ENCODE measurements around the gene LRRFIP1.
A peak's percentile ranks its signal among the peaks of the same experiment; 100 is the strongest.
"Not testable (repeated sequence)": the region's sequence is repeated elsewhere in the genome, so short reads cannot be mapped to it uniquely, and the experiment has no call there.

The LRRFIP1 gene

DNA sequence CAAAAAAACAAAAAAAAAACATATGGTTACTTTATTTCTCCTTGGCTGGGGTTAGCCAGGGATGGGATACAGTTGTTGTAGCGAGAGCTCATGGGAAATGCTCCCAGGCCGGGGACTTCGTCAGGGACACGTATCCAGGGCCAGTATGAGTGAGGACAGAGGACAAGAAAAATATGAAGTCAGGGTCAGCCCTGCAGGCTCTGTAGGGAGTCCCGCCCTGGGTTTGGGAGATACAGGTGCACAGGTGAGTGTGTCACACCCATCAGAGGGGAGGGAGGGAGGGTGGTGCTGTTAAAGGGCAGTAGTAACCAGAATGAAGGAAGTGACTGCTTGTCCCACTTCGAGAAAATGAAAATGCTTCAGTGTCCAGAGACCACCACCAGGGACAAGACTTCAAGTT is 115.6 kb downstream of the LRRFIP1 start:
- no peak for DNase-seq

DNA sequence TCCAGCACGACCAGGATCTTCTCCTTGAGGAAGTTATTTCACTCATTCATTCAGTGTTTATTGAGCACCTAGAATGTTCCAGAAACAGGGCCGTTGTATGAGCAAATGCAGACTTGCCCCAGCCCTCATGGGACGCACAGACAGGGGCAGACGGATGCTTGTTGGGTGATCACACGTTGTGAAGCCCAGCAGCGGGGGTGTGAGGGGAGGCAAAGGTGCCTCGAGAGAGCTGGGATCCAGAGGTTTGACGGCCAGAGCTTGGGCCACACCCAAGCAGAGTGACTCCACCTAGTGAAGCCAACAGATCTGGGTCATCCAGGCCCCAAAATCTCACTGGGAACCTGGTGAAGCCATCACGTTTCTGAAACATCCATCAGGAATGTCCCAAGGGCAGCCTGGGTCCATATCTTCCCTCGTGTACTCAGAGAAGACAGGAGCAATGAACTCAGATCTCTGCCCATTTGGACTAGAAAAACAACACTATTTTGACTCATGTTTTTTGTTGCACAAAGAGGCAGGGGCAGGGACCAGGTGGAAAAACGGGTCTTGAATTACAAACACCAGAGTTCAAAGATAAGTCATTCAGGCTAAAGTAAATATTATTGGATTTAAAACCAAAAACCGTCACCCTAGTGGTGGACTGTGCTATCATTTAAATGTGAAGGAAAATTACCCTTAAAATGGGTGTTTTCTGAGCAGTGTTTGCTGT is 116.3 kb downstream of the LRRFIP1 start:
- no peak for DNase-seq

DNA sequence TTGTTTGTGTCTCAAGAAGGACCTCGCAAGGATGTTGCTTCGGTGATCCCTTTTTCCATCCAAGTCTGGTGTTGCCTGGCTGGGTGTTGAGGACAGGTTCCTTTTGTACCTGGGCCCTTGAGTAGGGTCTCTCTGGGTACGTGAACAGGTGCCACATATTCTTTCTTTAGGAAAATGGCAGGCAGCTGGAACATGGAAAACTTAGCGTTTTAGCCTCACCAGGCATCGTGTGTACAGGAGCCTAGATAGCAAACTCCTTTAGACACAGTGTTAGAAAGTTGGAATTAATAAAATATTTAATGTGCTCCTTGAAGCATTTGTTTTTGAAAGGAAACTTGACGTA is 116.9 kb downstream of the LRRFIP1 start:
- no peak for DNase-seq

DNA sequence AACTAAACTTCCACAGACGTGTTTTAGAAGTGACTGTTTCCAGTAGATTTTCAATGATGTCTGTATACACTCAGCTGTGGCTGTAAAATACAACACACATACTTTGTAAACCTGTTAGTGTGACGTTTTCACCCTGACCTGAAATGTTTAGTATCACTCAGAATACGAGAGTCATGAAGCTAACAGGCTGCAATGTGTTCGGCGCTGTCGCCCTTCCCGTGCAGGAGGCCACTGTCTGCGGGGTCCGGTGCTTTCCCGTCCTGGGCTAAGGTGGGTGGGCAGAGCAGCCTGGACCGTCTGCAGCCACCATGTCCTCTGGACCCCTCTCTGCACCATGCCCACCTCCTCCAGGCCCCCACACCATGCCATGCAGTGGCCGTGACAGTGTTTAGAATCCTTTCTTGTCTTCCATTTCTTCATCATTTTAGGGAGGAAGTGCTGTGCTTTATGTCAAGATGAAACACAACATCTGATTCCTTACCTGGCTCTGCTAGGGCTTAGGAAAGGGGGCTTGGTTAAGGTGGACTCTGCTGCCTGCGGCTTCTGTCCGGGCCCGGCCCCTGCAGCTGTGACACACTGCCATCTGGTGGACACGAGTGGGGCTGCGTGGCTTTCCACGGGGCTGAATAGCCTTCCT is 117.3 kb downstream of the LRRFIP1 start:
- DNase-seq, result peak in 56 of 58 donors; percentile 18 to 87 (median 56)

DNA sequence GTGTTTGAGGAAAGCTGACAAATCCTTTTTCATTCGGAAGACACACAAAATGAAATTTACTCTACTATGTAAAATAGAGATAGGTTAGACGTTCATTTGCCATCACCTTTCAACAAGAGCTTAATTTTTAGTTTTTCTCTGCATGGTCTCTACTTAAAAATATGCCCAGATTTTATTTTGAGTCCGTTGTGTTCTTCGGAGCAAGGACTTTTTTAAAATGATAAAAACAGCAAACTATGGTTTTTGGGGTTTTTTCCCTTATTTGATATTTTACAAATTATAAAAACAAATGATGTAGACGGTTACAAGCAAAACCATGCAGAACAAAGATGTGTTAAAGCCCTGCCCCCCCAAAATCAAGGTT is 117.8 kb downstream of the LRRFIP1 start:
- DNase-seq, result no peak

DNA sequence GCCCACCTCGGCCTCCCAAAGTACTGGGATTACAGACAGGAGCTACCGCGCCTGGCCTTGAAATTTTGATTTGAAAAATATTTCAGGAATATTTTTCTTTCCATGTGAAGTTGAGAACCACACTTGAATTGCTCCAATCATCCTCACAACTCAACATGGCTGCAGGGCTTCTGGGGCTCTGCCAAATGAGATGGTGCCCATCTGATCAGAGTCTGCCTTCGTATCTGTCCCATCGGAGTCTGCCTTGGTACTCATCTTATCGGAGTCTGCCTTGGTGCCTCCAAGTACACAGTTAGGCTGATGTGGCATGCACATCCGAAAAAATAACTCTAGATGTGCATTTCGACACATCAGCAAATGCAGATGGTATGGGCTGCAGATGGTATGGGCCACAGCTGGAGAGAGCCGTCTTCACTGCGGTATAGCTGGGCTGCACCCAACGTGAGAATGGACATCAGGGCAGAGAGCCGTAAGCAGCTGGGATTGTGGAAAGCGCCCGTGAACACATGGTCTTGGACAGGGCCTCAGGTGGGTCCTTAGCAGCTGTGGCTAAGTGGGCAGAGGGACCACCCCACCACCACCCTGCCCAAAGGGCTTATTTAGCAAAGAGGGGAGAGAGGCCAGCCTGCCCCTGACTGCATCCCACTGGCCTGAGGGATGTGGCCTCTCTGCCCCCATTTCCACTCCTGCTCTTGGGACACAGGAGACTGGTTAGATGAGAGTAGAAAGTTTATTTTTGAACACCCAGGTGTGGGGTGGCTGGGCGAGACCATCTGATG is 119.1 kb downstream of the LRRFIP1 start:
- no peak for DNase-seq

DNA sequence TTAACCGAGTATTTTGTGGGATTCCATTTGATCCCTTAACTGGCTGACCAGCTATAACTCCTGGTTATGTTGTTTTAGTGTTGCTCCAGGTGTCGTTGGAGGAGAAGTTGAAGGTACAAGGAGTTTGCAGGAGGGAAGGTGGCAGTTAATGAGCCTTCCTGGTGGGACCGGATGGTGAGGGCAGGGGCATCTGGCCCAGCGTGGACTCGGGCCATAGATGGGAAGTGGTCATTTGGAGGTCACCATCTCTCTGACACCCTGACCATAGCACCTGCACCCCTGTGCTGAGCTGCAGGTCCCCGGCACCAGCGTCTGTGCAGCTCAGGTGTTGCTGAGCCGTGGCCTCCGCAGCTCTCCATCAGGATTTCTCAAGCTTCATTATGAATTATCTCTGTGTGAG is 119.8 kb downstream of the LRRFIP1 start:
- no peak for DNase-seq

DNA sequence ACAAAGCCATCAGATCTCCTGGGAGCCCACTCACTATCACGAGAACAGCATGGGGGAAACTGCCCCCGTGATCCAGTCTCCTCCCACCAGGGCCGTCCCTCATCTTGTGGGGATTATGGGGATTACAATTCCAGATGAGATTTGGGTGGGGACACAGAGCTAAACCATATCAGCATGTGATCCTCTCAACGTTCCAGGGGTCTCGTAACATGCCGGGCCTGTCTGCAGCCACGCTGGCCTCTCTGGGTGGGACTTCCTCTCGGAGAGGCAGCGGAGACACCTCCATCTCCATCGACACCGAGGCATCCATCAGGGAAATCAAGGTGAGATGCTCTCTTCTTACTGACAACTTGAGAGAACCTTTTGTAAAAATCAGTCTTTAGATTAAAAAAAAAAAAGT is 121.6 kb downstream of the LRRFIP1 start:
- DNase-seq, result no peak

DNA sequence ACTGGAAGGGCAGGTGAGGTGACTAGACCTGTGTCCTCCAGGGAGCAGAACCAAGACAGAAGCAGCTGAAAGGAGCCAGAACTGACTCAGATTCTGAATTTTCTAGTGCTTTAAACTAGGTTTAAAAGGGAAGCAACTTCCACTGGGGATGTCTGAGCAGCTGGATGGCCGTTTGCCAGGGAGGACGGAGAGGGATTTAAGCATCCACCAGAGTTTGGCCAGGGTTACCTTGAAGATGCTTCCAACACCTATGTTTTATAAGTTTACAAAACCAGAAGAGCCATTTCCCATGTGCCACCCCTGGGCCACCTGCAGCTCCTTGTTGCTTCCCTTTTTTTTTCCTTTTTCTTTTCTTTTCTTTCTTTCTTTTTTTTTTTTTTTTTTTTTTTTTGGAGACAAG is 122.6 kb downstream of the LRRFIP1 start:
- DNase-seq, result no peak

DNA sequence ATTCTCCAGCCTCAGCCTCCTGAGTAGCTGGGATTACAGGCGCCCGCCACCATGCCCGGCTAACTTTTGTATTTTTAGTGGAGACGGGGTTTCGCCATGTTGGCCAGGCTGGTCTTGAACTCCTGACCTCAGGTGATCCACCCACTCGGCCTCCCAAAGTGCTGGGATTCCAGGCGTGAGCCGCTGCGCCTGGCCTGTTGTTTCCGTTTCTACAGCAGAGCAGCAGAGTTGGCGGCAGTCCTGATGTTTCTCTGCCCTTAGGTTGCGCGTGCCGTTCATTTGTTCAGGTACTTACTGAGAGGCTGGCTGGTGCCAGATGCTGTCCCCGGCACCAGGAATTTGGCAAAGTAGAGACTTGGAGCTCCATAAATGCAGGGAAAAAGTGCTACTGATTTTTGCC is 123.1 kb downstream of the LRRFIP1 start:
- not testable (repeated sequence) for DNase-seq

DNA sequence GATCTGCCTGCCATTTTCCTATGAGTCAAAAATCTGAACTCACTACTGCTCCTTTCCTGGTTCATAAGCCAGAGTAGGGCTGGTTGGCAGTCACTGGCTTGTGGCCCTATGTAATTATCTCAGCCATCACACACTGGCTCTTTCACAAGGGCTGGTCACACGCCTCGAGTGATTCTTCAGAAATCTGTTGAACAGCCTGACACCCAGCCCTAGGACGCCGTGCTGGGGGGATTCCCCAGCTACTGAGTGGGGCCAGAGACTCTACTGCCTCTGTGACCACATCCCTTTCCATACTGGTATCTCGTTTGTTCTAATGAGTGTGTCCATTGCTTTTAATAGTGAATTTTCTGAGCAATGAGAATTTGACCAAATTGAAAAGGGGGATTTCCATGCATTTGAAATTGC is 125.4 kb downstream of the LRRFIP1 start:
- peak in 1 of 58 donors; percentile 6 for DNase-seq

DNA sequence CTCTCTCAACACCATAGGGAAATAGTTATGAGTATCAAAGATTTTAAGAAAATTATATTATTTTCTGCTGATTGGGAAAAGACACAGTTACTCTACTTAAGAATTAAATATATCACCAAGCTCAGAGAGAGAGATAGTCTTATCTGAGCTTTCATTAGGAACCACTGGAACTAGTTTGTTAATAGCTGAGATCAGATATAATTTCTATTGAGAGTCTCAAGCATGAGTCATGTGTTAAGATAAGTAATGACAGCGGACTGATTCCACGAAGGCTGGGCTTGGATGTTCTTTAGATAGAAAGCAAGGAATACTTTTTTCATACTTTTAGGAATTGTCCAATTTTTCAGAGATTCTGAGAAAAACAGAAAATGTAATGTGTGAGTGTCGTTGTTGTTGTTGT is 126.8 kb downstream of the LRRFIP1 start:
- no peak for DNase-seq

DNA sequence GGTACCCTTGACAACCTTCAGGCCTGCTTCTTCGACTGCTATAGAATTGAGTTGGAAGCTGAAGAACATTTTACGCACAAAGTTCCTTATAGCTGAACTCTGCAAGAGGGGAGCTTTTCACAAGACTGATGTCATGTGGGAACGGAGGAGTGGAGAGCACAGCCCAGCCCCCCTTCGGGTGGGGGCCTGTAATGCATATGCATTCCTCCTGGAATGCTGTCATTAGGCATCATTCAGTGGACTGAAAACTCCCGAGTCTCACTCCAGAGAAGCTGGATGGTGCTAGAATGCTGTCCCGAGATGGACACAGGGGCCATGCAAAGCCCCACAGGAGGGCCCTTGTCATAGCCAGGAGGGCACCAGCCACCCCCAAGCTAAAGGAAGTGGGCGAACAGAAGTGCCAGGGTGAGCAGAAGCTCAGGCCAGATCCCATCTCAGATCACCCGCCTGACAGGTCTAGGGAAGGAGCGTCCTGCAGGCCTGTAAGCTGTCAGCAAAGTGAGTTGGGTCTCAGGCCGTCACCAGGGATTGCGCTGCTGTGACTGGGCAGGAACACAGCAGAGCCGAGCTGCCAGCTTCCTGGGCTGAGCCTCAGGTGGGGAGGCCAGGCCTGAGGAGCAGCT is 127.3 kb downstream of the LRRFIP1 start:
- DNase-seq, result no peak

DNA sequence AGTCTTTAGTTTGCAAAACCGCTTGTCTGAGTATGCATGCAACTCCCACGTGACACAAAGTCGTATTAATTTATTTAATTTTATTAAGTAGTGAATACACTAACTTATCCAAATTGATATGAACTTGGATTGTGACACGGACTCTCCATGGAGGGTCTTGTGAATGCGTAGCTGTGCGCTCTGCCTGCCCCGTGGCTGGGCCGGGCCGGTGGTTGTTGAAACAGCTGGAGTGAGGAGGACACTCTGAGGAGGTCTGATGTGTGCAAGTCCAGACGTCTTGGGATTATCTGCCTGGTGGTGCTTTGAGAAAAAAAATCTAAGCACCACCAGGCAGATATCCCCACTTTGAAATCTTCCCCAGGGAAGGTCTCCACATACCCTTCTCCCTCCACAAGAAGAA is 130.2 kb downstream of the LRRFIP1 start:
- no peak for DNase-seq

DNA sequence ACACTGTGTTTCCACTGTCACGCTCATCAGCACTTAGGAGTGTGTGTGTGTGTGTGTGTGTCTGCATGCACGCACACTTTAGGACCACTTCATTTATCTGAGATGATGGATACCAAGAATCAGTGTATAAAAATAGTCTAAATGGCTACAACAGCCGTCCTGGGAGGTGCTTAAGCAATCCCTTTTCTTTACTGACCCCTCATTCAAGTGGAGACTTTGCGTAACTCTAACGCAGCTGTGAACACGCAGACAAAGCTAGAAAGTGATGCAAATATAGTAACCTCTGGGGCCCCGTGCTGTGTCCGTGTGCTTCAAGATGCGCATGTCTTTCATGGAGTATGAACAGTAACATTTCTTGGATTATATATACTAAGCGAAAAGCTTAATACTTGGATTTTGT is 130.8 kb downstream of the LRRFIP1 start:
- no peak for DNase-seq

DNA sequence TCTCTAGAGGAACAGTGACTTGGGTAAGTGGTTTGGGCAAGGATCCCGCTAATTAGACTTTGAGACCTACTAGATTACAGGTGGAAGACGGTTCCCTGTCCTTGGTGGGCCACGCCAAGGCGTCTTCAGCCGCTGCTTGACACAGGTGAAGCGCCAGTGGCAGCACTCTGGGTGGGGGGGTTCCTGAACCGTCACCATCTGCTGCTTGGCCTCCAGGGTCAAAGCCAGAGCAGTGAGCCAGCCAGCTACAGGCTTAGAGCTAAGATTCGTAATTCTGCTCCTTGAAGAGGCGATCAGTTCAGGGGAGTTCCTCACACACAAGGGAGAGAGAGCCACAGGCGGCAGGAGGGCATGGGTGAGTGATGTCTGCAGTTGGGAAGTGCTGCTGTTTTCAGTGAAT is 131.8 kb downstream of the LRRFIP1 start:
- DNase-seq, result no peak

DNA sequence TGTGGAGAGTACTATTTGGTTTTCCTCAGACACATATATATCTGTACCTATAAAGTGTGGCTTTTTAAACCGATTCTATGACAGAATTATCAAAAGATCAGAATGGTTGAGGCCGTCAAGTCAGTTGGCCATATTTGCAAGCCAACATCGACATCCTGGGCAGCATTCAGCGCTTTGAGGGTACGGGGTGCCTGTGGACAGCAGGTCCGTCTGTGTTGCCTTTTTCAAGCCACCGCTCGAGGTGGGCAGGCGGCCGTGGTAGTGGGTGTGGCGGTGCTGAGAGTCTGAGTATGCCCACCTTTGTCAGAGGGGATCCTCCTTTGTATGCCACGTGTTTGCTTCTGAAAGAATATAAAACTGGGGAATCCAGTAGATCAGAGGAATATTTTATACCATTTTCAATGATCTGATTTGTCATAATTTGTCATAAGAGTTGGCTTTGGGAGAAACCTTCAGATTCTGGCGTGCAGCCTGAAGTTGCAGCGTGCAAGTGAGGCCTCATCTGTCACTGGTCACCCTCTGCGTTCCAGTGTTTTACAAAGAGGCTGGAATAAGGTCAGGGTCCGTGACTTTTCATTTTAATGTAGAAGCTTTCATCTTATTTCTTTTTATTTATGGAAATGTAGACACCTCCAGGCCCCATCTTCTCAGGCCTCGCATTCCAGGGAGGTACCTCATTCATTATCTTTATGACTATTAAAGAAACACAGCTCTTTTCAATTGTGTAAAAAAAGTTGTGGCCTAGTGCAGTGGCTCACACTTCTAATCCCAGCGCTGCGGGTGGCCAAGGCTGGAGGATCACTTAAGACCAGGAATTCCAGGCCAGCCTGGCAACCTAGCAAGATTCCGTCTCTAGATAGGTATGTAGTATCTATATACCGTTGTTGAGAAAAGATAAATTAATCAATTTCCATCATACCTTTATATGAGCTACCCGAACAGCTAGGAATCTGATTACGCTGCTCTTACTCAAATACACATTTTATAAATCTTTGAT is 133.4 kb downstream of the LRRFIP1 start:
- DNase-seq, result no peak

DNA sequence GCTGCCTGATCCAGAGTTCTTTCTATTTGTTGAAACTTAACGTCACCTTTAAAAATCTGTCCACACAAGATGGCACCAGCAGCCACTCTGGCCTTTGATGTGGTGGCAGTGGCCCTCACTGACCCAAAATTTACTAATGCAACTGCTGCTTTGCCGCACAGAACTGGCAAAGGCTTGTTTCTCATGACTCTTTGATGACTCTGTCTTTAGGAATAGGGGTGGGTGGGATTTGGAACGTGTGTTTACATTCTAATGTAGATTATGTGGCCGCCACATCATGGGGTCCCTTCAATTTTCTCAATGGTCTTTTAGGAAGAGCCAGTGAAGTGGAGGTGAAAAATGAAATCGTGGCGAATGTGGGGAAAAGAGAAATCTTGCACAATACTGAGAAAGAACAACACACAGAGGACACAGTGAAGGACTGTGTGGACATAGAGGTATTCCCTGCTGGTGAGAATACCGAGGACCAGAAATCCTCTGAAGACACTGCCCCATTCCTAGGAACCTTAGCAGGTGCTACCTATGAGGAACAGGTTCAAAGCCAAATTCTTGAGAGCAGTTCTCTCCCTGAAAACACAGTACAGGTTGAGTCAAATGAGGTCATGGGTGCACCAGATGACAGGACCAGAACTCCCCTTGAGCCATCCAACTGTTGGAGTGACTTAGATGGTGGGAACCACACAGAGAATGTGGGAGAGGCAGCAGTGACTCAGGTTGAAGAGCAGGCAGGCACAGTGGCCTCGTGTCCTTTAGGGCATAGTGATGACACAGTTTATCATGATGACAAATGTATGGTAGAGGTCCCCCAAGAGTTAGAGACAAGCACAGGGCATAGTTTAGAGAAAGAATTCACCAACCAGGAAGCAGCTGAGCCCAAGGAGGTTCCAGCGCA is 135.2 kb downstream of the LRRFIP1 start:
- not testable (repeated sequence) for DNase-seq

DNA sequence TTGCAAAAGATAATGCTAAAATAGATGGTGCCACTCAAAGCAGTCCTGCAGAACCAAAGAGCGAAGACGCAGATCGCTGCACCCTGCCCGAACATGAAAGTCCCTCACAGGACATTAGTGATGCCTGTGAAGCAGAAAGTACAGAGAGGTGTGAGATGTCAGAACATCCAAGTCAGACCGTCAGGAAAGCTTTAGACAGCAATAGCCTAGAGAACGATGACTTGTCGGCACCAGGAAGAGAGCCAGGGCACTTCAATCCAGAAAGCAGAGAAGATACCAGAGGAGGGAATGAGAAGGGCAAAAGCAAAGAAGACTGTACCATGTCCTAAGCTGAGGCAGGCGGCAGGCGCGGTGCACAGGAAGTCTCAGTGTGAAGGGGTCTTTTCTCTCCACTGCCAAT is 136.4 kb downstream of the LRRFIP1 start:
- no peak for DNase-seq

DNA sequence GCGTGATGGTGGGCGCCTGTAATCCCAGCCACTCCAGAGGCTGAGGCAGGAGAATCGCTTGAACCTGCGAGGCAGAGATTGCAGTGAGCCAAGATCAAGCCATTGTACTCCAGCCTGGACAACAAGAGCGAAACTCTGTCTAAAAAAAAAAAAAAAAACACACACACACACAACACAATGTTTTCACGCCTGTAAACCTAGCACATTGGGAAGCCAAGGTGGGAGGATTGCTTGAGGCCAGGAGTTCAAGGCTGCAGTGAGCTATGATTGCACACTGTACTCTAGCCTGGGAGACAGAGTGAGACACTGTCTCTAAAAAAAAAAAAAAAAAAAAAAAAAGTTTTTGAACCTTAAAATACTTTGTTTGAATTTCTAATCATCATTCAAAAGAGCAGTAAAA is 137.7 kb downstream of the LRRFIP1 start:
- not testable (repeated sequence) for DNase-seq
